H1 (cell line): ENCODE results near the gene ZNF672. TPM values are rescaled to one million over a fixed set of nuclear protein-coding genes. Genes with fewer than 3 reads are reported as not detected.

Source experiments
- KDM1A ChIP-seq: fragments of 200-600, 300-600 bp; sonication (generic); IDR thresholded peaks from 2 replicates; pipeline ENCODE4 v1.7.1; 2016; ENCODE audit warnings: mild to moderate bottlenecking, low read length, borderline replicate concordance
- SIN3A ChIP-seq, 2 experiments: IDR thresholded peaks in 1 of 2; conservative IDR thresholded peaks in 1 of 2; 2 replicates each; pipeline ENCODE4 v1.6.1; 2011 to 2012; ENCODE audit warnings: low read length in 2 of 2, improper control_type of control experiment in 1 of 2, low read depth in 1 of 2, mild to moderate bottlenecking in 1 of 2
- SP2 ChIP-seq: IDR thresholded peaks from 2 replicates; pipeline ENCODE4 v1.6.1; 2012; ENCODE audit warnings: mild to moderate bottlenecking, low read length, inconsistent platforms
- polyA plus RNA-seq, 7 experiments: library from polyadenylated mRNA; depleted of rRNA in 3 of 7; stranded (reverse) in 5 of 7; unstranded in 2 of 7; fragments of >200 nt in 5 of 7; fragments of 200-250 nt in 2 of 7; gene quantifications; 1 replicate in 5 of 7; 2 replicates in 1 of 7; 4 replicates in 1 of 7; pipeline versions ENCODE4 v1.2.1 to v1.2.3, GENCODE V29; 2011 to 2013; ENCODE audit warnings: missing spikeins in 2 of 7, mixed read lengths in 2 of 7
- total RNA-seq: library from RNA; stranded (reverse); fragmentation: NEBNext Ultra II Directional; extraction: Animal tissue kit (Norgen Biotek cat#: 25700); gene quantifications from 2 replicates; pipeline ENCODE4 v1.2.1, GENCODE V29; 2021

The ZNF672 gene
- total and polyA plus RNA-seq, 2 of the 8 experiments (the other 6 are each of a cell fraction or from before 2014, with no cell fraction given) = 30.7 to 40.4 TPM

GRCh38 chr1:248849637-248850036 is 11.6 kb downstream of the ZNF672 start (continued):
- no peak for TF ChIP-seq SP2
- no peak for TF ChIP-seq KDM1A
- no peak for TF ChIP-seq SIN3A (conservative IDR thresholded peaks at IDR 0.05 in 1 of 2, IDR thresholded peaks at IDR 0.05 in 1 of 2; ENCODE audit: low read depth in 1 of 2, low read length in 2 of 2)
